AG09309 (cell line): Measurements from ENCODE around the gene RAD51B.

ENCODE experiments used
- DNase-seq: peaks from one replicate; pipeline ENCODE4 v3.0.0-alpha.2; 2010; ENCODE audit warnings: low read depth
- H3K4me3 ChIP-seq: 2 replicates; pipeline ENCODE4 v1.5.1; 2011; ENCODE audit warnings: mild to moderate bottlenecking, low read depth, low read length, moderate library complexity; ENCODE audit not compliant: control insufficient read depth
- TF ChIP-seq, protein P1 (sequence below): IDR thresholded peaks from 2 replicates; pipeline ENCODE4 v1.5.1; 2011; ENCODE audit warnings: mild to moderate bottlenecking, low read depth, low read length, inconsistent platforms; ENCODE audit not compliant: insufficient read depth, control insufficient read depth; ENCODE audit errors: missing control alignments

The RAD51B gene

DNA sequence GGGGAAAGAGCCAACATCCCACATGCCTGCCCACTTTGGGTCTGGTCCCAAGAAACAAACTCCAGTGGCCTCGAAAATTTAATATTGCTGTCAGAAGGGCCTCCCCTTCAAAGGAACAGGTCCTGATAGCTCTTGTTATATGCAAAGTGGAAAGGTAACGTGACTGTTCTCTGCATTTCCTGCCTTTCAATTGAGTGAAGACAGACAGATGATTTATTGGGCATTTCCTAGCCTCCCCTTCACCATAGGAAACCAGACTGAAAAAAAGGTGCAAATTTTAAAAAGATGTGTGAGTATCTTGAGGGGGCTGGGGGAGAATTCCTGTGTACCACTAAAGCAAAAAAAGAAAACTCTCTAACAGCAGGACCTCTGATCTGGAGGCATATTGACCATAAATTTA is 738.1 kb downstream of the RAD51B start:
- TF ChIP-seq, protein P1, sequence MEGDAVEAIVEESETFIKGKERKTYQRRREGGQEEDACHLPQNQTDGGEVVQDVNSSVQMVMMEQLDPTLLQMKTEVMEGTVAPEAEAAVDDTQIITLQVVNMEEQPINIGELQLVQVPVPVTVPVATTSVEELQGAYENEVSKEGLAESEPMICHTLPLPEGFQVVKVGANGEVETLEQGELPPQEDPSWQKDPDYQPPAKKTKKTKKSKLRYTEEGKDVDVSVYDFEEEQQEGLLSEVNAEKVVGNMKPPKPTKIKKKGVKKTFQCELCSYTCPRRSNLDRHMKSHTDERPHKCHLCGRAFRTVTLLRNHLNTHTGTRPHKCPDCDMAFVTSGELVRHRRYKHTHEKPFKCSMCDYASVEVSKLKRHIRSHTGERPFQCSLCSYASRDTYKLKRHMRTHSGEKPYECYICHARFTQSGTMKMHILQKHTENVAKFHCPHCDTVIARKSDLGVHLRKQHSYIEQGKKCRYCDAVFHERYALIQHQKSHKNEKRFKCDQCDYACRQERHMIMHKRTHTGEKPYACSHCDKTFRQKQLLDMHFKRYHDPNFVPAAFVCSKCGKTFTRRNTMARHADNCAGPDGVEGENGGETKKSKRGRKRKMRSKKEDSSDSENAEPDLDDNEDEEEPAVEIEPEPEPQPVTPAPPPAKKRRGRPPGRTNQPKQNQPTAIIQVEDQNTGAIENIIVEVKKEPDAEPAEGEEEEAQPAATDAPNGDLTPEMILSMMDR, result no peak
- no peak for DNase-seq
- no peak overlapping the region for H3K4me3 ChIP-seq

DNA sequence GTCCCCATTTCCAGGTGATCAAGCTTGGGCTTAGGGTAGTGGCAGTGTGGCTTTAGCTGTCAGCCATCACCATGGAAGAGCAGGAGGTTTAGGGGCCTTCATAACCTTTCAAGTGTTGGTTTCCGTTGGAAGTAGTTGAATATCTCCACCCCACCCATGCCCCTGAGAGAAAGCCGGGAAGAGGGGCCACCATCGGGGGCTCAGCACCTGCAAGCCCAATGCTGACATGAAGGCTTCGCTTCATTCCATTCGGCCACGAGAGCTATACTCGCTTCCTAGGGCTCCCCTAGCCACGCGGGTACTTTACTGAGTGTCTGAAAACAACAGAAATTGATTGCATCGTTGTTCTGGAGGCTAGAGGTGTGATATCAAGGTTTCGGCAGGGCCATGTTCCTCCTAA is 738.5 kb downstream of the RAD51B start:
- TF ChIP-seq, protein P1, result no peak
- no peak overlapping the region for H3K4me3 ChIP-seq
- no peak for DNase-seq

DNA sequence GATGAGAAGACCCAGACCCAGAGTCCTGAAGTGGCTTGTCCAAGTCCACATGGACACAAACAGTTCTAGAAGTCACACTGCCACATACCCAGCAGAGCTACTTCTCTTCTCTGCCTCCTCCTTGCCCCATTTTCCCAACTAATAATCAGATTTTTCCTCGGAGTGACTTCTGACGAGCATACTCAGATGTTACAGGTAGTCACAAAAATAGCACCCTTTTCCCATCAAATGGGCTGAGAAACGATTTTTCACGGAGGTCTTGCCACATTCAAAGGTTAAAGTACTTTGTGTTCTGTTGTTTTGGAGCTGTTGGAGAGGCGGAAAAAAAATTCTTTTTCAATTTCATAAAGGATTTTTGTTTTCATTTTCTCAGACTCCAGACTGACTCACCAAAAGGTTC is 740.4 kb downstream of the RAD51B start:
- H3K4me3 ChIP-seq, result no peak overlapping the region
- TF ChIP-seq, protein P1, result no peak
- no peak for DNase-seq

DNA sequence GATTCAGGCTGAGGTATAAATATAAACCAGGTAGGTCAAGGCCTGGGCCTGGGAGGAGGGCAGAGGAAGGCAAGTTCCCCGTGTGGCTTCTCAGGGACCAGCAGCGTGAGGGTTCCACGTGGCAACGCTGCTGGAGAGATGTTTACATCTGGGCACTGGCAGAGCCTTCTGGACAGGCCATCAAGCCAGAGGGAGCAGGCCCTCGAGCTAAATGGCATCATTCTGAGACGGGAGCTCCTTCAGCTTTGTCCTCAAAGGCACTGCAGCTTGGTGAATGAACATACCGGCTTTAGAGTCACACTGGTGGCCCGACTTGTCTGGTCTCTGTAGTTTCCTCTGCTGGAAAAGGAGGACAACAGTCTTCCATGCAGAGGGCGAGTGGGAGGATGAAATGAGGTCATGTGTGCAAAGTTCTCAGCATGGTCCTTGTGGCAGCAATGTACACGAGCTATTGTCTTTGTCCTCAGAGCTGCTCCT is 742.0 kb downstream of the RAD51B start:
- TF ChIP-seq, protein P1, result no peak
- H3K4me3 ChIP-seq, result no peak overlapping the region
- no peak for DNase-seq

DNA sequence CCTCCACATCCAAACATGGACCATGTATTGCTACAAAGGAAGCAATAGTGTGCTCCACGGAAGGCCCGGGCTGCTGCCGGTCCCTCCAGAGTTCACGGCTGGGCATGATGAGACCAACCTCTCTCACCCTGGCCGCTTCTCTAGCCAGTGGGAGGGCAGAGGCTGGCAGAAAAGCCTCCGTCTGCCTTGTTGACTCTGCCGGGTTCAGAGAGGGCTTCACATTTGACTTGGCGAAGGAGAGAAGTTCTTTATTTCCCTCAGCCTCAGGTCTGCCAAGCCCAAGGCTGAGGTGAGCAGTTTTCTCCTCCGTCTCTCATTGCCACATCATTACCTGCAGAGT is 743.3 kb downstream of the RAD51B start:
- TF ChIP-seq, protein P1, result no peak
- H3K4me3 ChIP-seq, result no peak overlapping the region
- no peak for DNase-seq

DNA sequence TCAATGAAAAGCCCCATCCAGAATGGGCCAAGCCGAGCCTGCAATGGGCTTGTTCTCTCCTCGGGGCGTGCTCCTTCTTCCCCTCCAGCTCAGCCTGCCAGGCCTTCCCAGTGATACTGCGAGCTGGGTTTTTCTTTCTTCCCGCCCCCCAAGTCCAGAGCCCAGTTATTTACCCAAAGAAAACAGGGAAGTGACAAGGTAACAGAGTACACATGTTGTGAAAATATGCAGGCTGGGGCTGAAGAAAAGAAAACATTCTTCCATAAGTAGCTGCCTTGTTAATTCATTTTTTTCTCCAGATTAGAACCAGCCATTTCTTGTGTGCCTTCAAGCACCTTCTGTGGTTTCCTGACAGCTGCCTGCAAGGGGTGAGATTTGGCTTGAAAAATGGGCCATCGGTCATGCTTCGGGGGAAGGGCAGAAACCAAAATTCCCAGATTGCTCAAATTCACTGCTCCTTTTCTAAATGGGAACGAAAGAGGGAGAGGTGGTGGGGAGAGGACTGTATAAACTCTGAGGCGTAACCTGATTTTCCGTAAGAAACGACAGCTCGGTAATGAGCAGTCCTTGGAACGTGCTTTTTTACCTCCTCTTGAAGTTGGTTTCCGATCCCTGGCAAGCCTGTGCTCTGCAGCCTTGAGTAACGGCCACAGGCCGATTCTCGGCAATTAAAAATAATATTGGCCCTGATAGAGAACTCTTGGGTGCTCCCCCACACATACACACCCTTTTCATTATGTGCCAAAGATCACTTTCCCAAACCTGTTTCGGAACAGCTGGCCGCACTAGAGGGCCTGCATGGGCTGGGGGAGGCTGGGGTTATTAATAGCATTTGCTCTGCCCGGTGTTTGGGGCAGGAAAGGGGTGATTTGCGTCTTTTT is 743.9 kb downstream of the RAD51B start:
- TF ChIP-seq, protein P1, result no peak
- DNase-seq, result no peak
- H3K4me3 ChIP-seq, result no peak overlapping the region
